Stimulated activated CD4-positive, alpha-beta T cell treated with anti-CD3 and anti-CD28 coated beads, Interleukin-1b, Interleukin-23, amount 100 ng/mL, for 1 hour (primary cell): Measurements from ENCODE around the gene TMEM175.

Experiments
- DNase-seq, 2 donors: peaks; one replicate each; pipeline ENCODE4 v3.0.0-alpha.2; 2020; ENCODE audit warnings: low read depth in 2 of 2

The TMEM175 gene

GRCh38 chr4:899556-899906, 32.7 kb upstream of the TMEM175 start:
- no peak for DNase-seq

GRCh38 chr4:900073-900472, 32.2 kb upstream of the TMEM175 start:
- DNase-seq: no peak

- DNase-seq: no peak
Observed at GRCh38 chr4:900721-901120, 31.5 kb upstream of the TMEM175 start.

- no peak for DNase-seq
Observed at GRCh38 chr4:901192-901910, 30.9 kb upstream of the TMEM175 start.

GRCh38 chr4:903066-904046, 28.9 kb upstream of the TMEM175 start:
- no peak for DNase-seq

GRCh38 chr4:905485-906338, 26.5 kb upstream of the TMEM175 start:
- no peak for DNase-seq

GRCh38 chr4:906339-907102, 25.7 kb upstream of the TMEM175 start:
- DNase-seq: no peak

- no peak for DNase-seq
Observed at GRCh38 chr4:907103-907400, 25.2 kb upstream of the TMEM175 start.

GRCh38 chr4:907691-908425, 24.4 kb upstream of the TMEM175 start:
- no peak for DNase-seq

- DNase-seq: no peak
Observed at GRCh38 chr4:909131-909571, 23.1 kb upstream of the TMEM175 start.

GRCh38 chr4:909821-910220, 22.4 kb upstream of the TMEM175 start:
- DNase-seq: no peak

- DNase-seq: no peak
Observed at GRCh38 chr4:910366-911091, 21.7 kb upstream of the TMEM175 start.

GRCh38 chr4:911221-911751, 21.0 kb upstream of the TMEM175 start:
- DNase-seq: no peak

GRCh38 chr4:911871-912490, 20.3 kb upstream of the TMEM175 start:
- no peak for DNase-seq

- DNase-seq: no peak
Observed at GRCh38 chr4:912548-913279, 19.5 kb upstream of the TMEM175 start.

GRCh38 chr4:913280-913618, 19.0 kb upstream of the TMEM175 start:
- DNase-seq: no peak

GRCh38 chr4:914531-914930, 17.7 kb upstream of the TMEM175 start:
- no peak for DNase-seq

GRCh38 chr4:915041-915474, 17.2 kb upstream of the TMEM175 start:
- no peak for DNase-seq

- no peak for DNase-seq
Observed at GRCh38 chr4:915595-915994, 16.7 kb upstream of the TMEM175 start.
